RWPE1 (cell line): ENCODE measurements around the gene B3GALT5.

Source experiments
- CTCF ChIA-PET: fragments of 350-600 bp; sonication (Branson Sonifier 250); formaldehyde crosslinking; extraction: SDS; loops from one replicate; lab custom pipeline; 2021; lab: Yijun Ruan, JAX
- POLR2A ChIA-PET: fragments of 400-600 bp; formaldehyde crosslinking; extraction: SDS; loops from one replicate; lab custom pipeline; 2020; ENCODE audit warnings: antibody characterized with exemption; ENCODE audit not compliant: low non-redundant PET; lab: Yijun Ruan, JAX
- DNase-seq: peaks from one replicate; pipeline ENCODE4 v3.0.0; 2012; ENCODE audit warnings: low spot score
- H3K27ac ChIP-seq: fragments of 450-650 bp; 2 replicates; pipeline ENCODE4 v1.5.1; 2017
- TF ChIP-seq, protein P1 (sequence below): fragments of 450-650 bp; conservative IDR thresholded peaks from 2 replicates; pipeline ENCODE4 v1.5.1; 2017; ENCODE audit warnings: low read depth, mild to moderate bottlenecking

The B3GALT5 gene

DNA sequence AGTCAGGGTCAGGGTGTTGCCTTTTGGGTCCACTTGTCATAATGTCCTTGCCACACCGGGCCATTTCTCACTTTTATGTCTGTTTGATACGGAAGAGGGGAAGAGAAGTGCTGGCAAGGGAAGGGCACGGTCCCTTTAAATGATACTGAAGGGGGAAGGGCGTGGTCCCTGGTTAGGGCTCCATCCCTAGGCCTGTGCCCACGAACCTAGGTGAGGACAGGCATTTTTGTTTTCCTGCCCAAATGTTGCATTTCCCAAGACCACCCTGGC lies 25.2 kb downstream of the B3GALT5 start:
- no peak overlapping the region for H3K27ac ChIP-seq
- no peak for DNase-seq

DNA sequence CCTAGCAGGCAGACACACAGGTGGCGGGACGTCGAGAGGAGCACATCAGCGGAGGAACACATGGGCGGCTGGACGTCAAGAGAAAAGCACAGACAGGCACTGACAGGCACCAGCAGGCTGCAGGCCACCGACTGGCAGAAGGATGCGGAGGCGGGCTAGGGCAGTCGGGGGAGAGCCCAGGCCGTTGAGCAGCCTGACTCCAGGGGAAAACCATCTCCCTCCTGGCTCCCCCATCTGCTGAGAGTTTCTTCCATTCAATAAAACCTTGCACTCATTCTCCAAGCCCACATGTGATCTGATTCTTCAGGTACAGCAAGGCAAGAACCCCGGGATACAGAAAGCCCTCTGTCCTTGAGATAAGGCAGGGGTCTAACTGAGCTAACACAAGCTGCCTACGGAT lies 25.5 kb downstream of the B3GALT5 start:
- POLR2A ChIA-PET = no interaction called here
- CTCF ChIA-PET = no interaction called here
- H3K27ac ChIP-seq = no peak overlapping the region
- TF ChIP-seq, protein P1, sequence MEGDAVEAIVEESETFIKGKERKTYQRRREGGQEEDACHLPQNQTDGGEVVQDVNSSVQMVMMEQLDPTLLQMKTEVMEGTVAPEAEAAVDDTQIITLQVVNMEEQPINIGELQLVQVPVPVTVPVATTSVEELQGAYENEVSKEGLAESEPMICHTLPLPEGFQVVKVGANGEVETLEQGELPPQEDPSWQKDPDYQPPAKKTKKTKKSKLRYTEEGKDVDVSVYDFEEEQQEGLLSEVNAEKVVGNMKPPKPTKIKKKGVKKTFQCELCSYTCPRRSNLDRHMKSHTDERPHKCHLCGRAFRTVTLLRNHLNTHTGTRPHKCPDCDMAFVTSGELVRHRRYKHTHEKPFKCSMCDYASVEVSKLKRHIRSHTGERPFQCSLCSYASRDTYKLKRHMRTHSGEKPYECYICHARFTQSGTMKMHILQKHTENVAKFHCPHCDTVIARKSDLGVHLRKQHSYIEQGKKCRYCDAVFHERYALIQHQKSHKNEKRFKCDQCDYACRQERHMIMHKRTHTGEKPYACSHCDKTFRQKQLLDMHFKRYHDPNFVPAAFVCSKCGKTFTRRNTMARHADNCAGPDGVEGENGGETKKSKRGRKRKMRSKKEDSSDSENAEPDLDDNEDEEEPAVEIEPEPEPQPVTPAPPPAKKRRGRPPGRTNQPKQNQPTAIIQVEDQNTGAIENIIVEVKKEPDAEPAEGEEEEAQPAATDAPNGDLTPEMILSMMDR = no peak
- DNase-seq = no peak

More for the DNA sequence above, 25.2 kb downstream of the B3GALT5 start:
- TF ChIP-seq, protein P1 = no peak
- ChIA-PET CTCF (no interaction called here), POLR2A (no interaction called here)

DNA sequence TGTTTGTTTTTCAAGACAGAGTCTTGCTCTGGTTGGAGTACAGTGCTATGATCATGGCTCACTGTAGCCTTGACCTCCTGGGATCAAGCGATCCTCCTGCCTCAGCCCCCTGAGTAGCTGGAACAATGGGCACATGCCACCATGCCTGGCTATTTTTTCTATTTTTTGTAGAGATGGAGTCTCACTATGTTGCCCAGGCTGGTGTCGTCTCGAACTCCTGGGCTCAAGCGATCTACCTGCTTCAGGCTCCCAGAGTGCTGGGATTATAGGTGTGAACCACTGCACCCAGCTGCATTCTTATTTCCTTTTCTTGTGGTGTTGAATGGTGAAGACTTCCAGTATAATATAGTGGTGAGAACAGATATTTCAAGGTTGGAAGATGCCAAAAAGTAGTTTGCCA lies 28.0 kb downstream of the B3GALT5 start:
- DNase-seq = no peak
- no peak overlapping the region for H3K27ac ChIP-seq
- TF ChIP-seq, protein P1 = no peak
- CTCF ChIA-PET = no interaction called here
- POLR2A ChIA-PET = no interaction called here

DNA sequence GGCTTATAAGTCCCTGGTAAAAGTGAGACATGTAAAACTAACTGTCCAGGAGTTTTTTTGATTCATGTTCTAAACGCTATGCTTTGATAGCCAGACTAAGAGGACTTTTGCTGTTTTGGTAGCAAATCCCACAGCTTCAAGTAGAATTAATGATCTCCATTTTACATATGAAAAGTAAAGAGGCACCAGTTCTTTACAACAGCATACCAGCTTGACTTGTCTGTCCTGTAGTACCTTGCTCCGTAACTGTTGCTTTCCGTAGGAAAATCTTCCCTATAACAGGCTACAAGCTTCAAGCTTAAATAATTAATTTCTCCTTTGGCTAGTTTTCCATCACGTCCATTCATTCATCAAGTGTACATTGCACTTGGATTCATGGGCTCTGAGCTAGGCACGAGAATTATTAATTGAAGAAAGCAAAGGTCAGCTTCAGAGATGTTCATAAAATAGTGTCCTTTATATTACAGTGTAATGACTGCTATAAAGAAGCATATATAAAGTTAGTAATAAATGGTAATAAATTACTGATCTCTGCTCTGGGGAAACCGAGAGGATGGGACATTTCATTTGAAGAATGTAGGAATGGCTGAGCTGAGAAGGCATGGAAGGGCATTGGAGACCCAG lies 29.2 kb downstream of the B3GALT5 start:
- POLR2A ChIA-PET = no interaction called here
- no peak overlapping the region for H3K27ac ChIP-seq
- DNase-seq = no peak
- CTCF ChIA-PET = interaction anchor here (0.6 kb wide), 1 partner anchor 32 kb away, joined by 3 read pairs; no protein-coding TSS in a partner anchor
- TF ChIP-seq, protein P1 = no peak

DNA sequence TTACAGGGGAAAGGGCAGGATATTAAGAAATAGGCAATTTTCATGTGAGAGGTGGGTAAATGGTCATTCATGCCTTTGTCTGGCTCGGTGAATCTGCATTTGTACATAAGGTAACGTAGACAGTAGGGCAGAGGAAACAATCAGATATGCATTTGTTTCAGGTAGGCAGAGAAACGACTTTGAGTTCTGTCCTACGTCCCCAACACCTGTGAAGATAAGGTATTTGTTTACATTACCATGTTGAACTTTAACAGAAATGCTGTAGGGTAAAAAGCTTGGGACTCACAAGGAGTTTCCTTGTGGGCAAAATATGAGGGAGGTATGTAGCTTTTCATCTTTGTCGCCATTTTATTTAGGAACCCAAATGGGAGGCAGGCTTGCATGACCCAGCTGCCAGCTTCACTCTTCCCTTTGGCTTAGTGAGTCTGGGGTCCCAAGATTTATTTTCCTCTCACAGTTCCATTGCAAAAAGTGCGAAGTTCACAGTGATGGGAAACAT lies 31.4 kb downstream of the B3GALT5 start:
- POLR2A ChIA-PET = no interaction called here
- TF ChIP-seq, protein P1 = no peak
- CTCF ChIA-PET = no interaction called here

DNA sequence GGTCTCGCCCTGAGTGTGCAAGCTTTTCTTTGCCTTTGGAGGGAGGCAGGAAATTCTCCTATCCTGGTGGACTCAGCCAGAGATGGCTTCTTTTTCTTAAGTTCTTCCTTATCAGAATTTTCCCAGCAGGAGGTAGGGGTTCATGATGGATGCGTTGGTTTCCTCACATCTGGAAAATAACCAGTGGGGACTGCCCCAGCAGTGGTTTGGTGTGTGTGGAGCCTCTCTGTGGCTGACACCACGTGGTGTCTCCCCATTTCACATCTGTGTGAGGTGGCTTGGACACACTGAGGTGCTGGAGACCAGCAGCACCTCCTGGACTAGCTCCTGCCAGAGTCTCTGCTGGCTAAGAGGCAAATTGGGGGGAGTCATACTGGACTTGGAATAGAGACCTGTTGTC lies 32.6 kb downstream of the B3GALT5 start:
- ChIA-PET POLR2A (no interaction called here), CTCF (no interaction called here)
- no peak for DNase-seq
- no peak overlapping the region for H3K27ac ChIP-seq
- TF ChIP-seq, protein P1 = no peak

More for the DNA sequence above, 31.4 kb downstream of the B3GALT5 start:
- no peak overlapping the region for H3K27ac ChIP-seq
- no peak for DNase-seq

DNA sequence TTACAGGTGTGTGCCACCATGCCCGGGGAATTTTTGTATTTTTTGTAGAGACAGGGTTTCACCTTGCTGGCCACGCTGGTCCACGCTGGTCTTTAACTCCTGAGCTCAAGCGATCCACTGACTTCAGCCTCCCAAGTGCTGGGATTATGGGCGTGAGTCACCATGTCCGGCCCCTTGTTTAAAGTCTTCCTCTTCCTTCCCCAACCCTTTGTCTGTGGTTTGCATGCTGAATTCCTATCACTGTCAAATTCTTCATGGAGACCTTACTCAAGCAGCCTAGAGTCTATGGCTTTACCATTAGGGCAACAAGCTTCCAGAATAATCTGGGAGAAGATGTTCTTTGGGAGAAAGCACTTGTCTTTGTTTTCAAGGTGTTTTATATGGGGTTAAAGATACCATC lies 34.7 kb downstream of the B3GALT5 start:
- no peak for DNase-seq
- no peak overlapping the region for H3K27ac ChIP-seq
- TF ChIP-seq, protein P1 = no peak
- CTCF ChIA-PET = no interaction called here
- POLR2A ChIA-PET = no interaction called here
